Prostate gland (tissue), 2 donors: ENCODE data around the gene SYTL1.
A peak's percentile ranks its signal among the peaks of the same experiment; 100 is the strongest.

Experiments used
- POLR2A ChIP-seq: fragments of 450-650 bp; IDR thresholded peaks from one replicate; pipeline ENCODE4 v1.6.1; 2016; ENCODE audit warnings: antibody characterized with exemption, mild to moderate bottlenecking
- POLR2AphosphoS5 ChIP-seq: sonication (generic); formaldehyde crosslinking; IDR thresholded peaks from one replicate; pipeline ENCODE4 v1.6.1; 2017; ENCODE audit warnings: antibody characterized with exemption
- TF ChIP-seq, protein P1 (sequence below), 4 experiments: fragments of 200-600 bp in 2 of 4; fragments of 450-650 bp in 2 of 4; sonication (generic) in 2 of 4; IDR thresholded peaks; 1 replicate in 3 of 4; 2 replicates in 1 of 4; pipeline ENCODE4 v1.5.1; 2016 to 2019; ENCODE audit warnings: antibody characterized with exemption in 4 of 4, mild to moderate bottlenecking in 2 of 4, moderate library complexity in 2 of 4

- TF ChIP-seq, protein P1, sequence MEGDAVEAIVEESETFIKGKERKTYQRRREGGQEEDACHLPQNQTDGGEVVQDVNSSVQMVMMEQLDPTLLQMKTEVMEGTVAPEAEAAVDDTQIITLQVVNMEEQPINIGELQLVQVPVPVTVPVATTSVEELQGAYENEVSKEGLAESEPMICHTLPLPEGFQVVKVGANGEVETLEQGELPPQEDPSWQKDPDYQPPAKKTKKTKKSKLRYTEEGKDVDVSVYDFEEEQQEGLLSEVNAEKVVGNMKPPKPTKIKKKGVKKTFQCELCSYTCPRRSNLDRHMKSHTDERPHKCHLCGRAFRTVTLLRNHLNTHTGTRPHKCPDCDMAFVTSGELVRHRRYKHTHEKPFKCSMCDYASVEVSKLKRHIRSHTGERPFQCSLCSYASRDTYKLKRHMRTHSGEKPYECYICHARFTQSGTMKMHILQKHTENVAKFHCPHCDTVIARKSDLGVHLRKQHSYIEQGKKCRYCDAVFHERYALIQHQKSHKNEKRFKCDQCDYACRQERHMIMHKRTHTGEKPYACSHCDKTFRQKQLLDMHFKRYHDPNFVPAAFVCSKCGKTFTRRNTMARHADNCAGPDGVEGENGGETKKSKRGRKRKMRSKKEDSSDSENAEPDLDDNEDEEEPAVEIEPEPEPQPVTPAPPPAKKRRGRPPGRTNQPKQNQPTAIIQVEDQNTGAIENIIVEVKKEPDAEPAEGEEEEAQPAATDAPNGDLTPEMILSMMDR (IDR thresholded peaks at IDR 0.05): no peak
- peak; percentile 65 for TF ChIP-seq POLR2A
- peak; percentile 63 for TF ChIP-seq POLR2AphosphoS5
Observed at GRCh38 chr1:27341525-27342252, at the start of gene SYTL1.
